ENCODE results near the gene SEC14L5.

The SEC14L5 gene

GRCh38 chr16:4987580-4988374 is 29.6 kb downstream of the SEC14L5 start:
- DNase-seq (ENCODE audit: low spot score), result no peak

DNA sequence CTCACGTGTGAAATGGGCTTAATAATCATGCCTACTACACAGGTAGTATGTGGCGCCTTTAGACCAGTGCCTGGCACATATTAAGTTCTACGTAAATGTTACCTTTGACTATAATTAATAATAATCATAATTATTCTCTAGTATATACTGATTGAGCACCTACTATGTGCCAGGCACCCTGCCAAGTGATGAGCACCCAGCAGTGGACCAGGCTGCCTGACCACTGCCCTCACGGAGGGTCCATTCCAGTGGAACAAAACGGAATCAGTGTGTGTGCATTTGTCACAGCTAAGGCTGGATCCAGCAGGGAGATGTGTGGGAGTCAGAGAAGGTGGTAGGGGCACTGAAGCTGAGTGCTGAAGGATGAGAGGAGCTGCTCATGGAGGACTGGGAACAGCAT is 30.5 kb downstream of the SEC14L5 start:
- no peak for DNase-seq (ENCODE audit: low spot score)

DNA sequence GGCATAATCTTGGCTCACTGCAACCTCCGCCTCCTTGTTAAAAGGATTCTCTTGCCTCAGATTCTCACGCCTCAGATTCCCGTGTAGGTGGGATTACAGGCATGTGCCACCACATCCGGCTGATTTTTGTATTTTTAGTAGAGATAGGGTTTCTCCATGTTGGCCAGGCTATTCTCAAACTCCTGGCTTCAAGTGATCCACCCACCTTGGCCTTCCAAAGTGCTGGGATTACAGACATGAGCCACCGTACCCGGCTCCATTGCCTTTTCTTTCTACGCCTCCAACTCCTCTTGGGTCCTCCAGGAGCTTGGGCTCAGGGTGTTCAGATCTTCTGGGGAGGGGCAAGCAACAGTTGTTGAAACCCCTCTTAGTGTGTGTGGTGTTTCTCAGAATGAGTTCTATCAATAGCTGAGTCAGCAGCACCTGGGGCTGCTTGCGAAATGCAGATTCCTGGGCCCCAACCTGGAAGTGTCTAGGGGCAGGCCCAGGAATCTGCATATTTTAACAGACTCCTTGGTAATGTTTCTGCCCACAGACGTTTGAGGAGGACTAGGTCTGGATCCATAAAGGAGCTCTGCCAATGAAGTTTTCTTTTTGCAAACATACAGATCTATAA is 31.4 kb downstream of the SEC14L5 start:
- no peak for DNase-seq (ENCODE audit: low spot score)

DNA sequence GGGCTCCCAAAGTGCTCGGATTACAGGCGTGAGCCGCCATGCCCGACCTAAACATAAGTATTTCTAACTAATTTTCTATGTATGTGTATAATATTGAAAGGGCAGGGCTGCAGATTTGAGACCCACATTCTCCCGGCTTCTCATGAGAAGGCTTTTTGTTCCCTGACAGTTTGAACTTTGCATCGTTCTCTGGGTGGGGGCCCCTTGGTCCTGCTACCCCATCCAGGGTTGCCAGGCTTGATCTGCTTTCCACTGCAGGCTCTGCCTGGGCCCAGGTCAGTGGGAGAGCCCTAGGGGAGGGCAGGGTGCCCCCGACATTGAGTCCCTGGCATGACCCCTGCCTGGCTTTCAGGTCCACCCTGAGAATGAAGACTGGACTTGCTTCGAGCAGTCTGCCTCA is 32.3 kb downstream of the SEC14L5 start:
- DNase-seq (ENCODE audit: low spot score), result no peak

DNA sequence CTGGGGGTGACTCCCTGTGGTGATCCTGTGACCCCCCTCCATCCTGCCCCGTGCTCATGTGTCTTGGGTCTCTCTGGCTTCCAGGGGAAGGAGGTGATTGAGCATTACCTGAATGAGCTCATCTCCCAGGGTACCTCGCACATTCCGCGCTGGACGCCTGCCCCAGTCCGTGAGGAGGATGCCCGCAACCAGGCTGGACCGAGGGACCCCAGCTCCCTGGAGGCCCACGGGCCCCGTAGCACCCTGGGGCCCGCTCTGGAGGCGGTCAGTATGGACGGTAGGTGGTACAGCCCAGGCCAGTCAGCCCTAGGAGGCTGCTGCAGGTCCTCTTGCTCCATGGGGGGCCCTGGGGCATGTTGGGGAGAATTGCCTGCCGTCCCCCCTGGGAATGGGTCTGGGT is 33.6 kb downstream of the SEC14L5 start:
- DNase-seq (ENCODE audit: low spot score), result no peak

DNA sequence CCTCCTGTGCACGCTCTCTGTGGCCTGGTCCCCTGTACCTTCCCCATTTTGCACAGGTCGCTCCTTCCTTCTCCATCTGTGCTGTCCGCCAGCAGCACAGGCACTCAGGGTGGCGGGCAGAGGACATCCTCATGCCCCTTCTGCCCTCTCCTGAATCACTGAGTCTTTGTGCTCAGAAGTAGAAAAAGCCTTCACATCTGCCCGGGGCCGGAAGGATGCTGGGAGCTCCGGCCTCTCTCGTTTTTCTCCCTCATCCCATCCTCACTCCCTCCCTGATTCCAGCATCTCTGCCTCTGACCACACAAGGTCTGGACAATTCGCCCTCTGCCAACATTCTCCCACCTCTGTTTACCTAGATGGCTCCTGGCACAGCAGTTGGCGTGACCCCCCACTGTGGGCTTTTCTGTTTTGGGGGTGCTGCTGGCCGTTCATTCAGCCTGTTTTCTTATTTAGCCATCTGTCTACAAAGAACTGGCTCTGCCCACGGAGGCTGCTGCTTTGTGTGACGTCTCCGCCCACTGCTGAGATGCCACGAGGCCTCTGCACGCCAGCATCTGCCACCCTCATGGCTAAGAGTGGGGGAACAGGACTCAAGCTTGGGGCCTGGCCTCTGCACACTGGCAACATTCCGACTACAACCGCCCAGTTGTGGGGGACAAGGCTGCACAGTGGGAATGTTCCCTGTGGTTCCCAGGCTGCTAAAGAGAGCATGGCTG is 36.7 kb downstream of the SEC14L5 start:
- no peak for DNase-seq (ENCODE audit: low spot score)

GRCh38 chr16:5000573-5001001 is 42.5 kb downstream of the SEC14L5 start:
- no peak for DNase-seq (ENCODE audit: low spot score)

DNA sequence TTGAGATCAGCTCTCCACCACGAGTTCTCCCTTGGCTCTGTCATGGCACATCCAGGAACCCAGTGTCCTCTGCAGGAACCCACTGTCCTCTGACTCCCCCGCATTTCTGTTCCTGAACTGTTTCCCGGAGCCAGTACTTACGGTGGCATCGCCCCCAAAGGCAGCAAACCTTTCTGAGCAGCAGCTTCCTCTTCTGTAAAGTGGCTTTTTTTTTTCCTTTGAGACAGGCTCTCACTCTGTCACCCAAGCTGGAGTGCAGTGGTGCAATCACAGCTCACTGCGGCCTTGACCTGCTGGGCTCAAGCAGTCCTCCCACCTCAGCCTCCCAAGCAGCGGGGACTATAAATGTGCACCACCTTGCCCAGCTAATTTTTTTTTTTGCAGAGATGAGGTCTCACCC is 43.4 kb downstream of the SEC14L5 start:
- no peak for DNase-seq (ENCODE audit: low spot score)

- DNase-seq (ENCODE audit: low spot score), result no peak
These were observed 43.9 kb downstream of the SEC14L5 start for GRCh38 chr16:5001986-5002385.

GRCh38 chr16:5002699-5003143 is 44.6 kb downstream of the SEC14L5 start:
- no peak for DNase-seq (ENCODE audit: low spot score)

GRCh38 chr16:5003211-5003610 is 45.1 kb downstream of the SEC14L5 start:
- DNase-seq (ENCODE audit: low spot score), result no peak

DNA sequence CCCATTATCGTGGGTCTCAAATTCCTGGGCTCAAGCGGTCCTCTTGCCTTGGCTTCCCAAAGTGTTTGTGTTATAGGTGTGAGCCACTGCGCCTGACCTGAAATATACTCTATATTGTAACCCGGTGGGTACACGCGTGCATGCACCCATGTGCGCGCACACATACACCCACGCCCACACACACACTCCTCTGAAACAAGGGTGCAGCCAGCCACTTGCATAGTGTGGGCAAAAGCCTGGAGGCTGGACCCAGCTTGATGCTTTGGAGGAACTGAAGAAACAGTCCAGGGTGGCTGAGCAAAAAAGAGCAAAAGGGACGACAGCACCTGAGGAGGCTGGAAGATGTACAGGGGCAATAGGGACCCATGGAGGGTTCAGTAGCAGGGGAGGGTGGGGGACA is 45.7 kb downstream of the SEC14L5 start:
- no peak for DNase-seq (ENCODE audit: low spot score)

DNA sequence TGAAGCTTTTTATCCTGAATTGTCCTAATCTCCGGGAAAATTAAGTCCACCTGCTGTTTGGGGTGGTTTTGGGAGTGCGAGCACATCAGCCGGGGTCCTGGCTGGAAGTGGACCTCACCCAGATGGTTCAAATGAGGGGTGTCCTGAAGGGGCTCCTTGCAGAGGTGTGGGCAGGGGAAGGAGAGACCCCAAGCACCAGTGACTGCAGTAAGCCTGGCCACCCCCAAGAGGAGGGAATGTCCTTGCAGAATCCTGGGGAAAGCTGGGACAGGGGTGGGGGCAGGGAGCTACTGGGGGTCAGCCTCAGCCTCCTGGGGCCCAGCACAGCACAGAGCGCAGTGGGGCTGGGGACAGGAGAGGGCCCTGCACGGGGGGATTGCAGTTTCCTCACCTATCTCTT is 46.2 kb downstream of the SEC14L5 start:
- DNase-seq (ENCODE audit: low spot score), result no peak

GRCh38 chr16:5005916-5006315 is 47.8 kb downstream of the SEC14L5 start:
- no peak for DNase-seq (ENCODE audit: low spot score)

GRCh38 chr16:5006348-5007193 is 48.4 kb downstream of the SEC14L5 start:
- DNase-seq (ENCODE audit: low spot score), result no peak

- no peak for DNase-seq (ENCODE audit: low spot score)
These were observed 49.1 kb downstream of the SEC14L5 start for GRCh38 chr16:5007256-5007655.

DNA sequence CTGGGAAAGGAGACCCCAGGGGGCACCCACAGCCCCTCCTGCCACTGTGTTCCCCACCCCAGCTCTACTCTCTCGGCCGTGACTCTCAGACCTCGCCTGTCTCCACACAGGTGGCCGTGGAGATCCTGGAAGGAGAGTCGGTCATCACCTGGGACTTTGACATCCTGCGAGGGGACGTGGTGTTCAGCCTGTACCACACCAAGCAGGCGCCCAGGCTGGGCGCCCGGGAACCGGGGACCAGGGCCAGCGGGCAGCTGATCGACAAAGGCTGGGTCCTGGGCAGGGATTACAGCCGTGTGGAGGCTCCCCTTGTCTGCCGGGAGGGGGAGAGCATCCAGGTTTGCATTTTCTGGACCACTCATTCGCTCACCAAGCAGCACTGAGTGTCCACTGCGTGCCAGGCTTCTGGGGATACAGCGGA is 50.2 kb downstream of the SEC14L5 start:
- no peak for DNase-seq (ENCODE audit: low spot score)

- no peak for DNase-seq (ENCODE audit: low spot score)
These were observed 52.6 kb downstream of the SEC14L5 start for GRCh38 chr16:5010576-5011329.

- no peak for DNase-seq (ENCODE audit: low spot score)
These were observed 53.5 kb downstream of the SEC14L5 start for GRCh38 chr16:5011637-5012036.

- DNase-seq (ENCODE audit: low spot score), result no peak
These were observed 54.8 kb downstream of the SEC14L5 start for GRCh38 chr16:5012887-5013286.

GRCh38 chr16:5015351-5015750 is 57.2 kb downstream of the SEC14L5 start:
- no peak for DNase-seq (ENCODE audit: low spot score)
